Measurements from ENCODE around the gene SOD1.

Gene SOD1

GRCh38 chr21:31710586-31710985 lies 51.1 kb downstream of the SOD1 start:
- Histone ChIP-seq H3K27me3 (ENCODE audit: insufficient read depth, poor library complexity, severe bottlenecking) (no peaks in the 10 kb centered on the region), H3K9me3 (ENCODE audit: severe bottlenecking) (no peaks in the 10 kb centered on the region), H3K36me3 (ENCODE audit: low read depth) (peaks cover 4% of the 10 kb centered on the region; the same call in 1 of the 2 replicates), H3K4me1 (ENCODE audit: insufficient read depth, poor library complexity, severe bottlenecking) (peaks cover 19% of the 10 kb centered on the region), H3K27ac (ENCODE audit: poor library complexity, severe bottlenecking) (no peak overlapping the region), H3K4me3 (ENCODE audit: severe bottlenecking) (no peak overlapping the region)
- peak; percentile 18; the same call in 1 of the 3 replicates for ATAC-seq (ENCODE audit: low read depth)
- DNase-seq (ENCODE audit: low spot score): no peak
- no peak for TF ChIP-seq CTCF (IDR thresholded peaks at IDR 0.05; ENCODE audit: poor library complexity, severe bottlenecking)

GRCh38 chr21:31711326-31711725 lies 51.8 kb downstream of the SOD1 start:
- DNase-seq (ENCODE audit: low spot score) (no peak), ATAC-seq (ENCODE audit: low read depth) (no peak)
- Histone ChIP-seq H3K4me1 (ENCODE audit: insufficient read depth, poor library complexity, severe bottlenecking) (peaks cover 24% of the 10 kb centered on the region), H3K27me3 (ENCODE audit: insufficient read depth, poor library complexity, severe bottlenecking) (no peaks in the 10 kb centered on the region), H3K4me3 (ENCODE audit: severe bottlenecking) (no peak overlapping the region), H3K36me3 (ENCODE audit: low read depth) (no peaks in the 10 kb centered on the region), H3K9me3 (ENCODE audit: severe bottlenecking) (no peaks in the 10 kb centered on the region), H3K27ac (ENCODE audit: poor library complexity, severe bottlenecking) (no peak overlapping the region)
- TF ChIP-seq CTCF (IDR thresholded peaks at IDR 0.05; ENCODE audit: poor library complexity, severe bottlenecking): no peak

DNA sequence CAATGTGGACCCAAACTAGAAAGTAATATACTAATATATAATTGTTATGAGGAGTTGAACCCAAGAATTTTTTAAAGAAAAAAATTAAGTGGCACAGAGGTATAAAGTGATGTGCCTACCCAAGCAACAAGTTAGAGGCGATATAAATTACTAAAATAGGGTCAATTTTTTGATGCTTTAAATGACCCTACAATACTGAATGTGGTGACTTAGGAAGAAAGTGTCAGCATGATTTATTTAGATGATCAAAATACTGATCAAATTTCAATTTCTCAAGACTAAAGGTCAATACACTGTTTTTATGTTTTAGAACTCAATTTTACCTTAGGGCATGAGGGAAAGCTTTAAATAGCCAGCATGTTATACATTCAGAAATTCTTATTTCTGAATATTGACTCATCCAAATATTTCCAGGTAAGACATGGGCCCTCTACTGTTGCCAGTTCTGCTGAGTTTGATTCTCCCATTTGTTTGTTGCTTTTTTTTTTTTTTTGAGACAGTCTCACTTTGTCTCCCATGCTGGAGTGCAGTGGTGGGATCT lies 52.3 kb downstream of the SOD1 start:
- Histone ChIP-seq H3K27ac (ENCODE audit: poor library complexity, severe bottlenecking) (no peak overlapping the region), H3K4me1 (ENCODE audit: insufficient read depth, poor library complexity, severe bottlenecking) (peaks cover 24% of the 10 kb centered on the region)
- TF ChIP-seq CTCF (IDR thresholded peaks at IDR 0.05; ENCODE audit: poor library complexity, severe bottlenecking): no peak

GRCh38 chr21:31713115-31713514 lies 53.6 kb downstream of the SOD1 start:
- no peak overlapping the region for H3K27ac ChIP-seq (ENCODE audit: poor library complexity, severe bottlenecking)
- H3K4me3 ChIP-seq (ENCODE audit: severe bottlenecking): no peak overlapping the region
- H3K4me1 ChIP-seq (ENCODE audit: insufficient read depth, poor library complexity, severe bottlenecking): peaks cover 14% of the 10 kb centered on the region
- DNase-seq (ENCODE audit: low spot score): no peak
- no peak for TF ChIP-seq CTCF (IDR thresholded peaks at IDR 0.05; ENCODE audit: poor library complexity, severe bottlenecking)
- ATAC-seq (ENCODE audit: low read depth): no peak
- H3K36me3 ChIP-seq (ENCODE audit: low read depth): no peaks in the 10 kb centered on the region
- H3K9me3 ChIP-seq (ENCODE audit: severe bottlenecking): no peaks in the 10 kb centered on the region
- H3K27me3 ChIP-seq (ENCODE audit: insufficient read depth, poor library complexity, severe bottlenecking): no peaks in the 10 kb centered on the region

More for the DNA sequence above, 52.3 kb downstream of the SOD1 start:
- Histone ChIP-seq H3K36me3 (ENCODE audit: low read depth) (no peaks in the 10 kb centered on the region), H3K27me3 (ENCODE audit: insufficient read depth, poor library complexity, severe bottlenecking) (no peaks in the 10 kb centered on the region), H3K9me3 (ENCODE audit: severe bottlenecking) (no peaks in the 10 kb centered on the region), H3K4me3 (ENCODE audit: severe bottlenecking) (no peak overlapping the region)
- DNase-seq (ENCODE audit: low spot score): no peak
- ATAC-seq (ENCODE audit: low read depth): 0 out of 3 replicates have a peak, but pooled peaks have one; percentile 32

DNA sequence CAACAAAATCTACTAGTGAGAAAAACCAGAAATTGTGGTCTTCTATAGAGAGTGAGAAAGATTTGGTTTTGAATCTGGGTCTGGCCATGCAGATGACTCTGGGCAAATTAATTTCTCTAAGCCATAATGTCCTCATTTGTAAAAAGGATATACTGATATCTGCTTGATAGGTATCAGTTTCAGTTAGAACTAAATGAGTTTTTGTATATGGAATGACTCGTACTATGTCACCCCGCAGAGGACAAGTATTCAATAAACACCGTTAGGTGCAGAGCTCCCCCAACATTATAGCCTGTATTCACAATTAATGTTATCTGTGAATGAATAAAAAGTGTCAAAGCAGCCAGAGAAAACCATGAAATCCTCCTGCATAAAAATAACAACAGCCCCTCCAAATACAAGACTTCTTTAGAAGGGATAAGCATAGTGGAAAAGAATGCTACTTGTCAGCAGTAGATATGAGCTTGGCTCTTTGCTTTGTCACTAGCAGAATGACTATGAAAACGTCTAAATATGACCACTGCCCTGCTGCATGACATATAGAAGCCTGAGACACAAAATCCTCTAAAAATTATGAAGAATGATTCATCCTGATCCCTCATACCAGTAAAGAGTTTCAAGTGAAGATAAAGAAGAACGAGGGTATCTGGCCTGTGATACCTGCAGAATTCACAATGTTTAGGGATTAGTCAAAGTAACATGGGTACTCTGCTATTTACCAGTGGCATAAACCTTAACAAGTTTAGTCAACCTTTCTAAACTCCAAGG lies 54.7 kb downstream of the SOD1 start:
- H3K27ac ChIP-seq (ENCODE audit: poor library complexity, severe bottlenecking): no peak overlapping the region
- peaks cover 14% of the 10 kb centered on the region for H3K4me1 ChIP-seq (ENCODE audit: insufficient read depth, poor library complexity, severe bottlenecking)
- peak; percentile 35; the same call in 2 of the 3 replicates for ATAC-seq (ENCODE audit: low read depth)

More for the DNA sequence above, 54.7 kb downstream of the SOD1 start:
- Histone ChIP-seq H3K4me3 (ENCODE audit: severe bottlenecking) (no peak overlapping the region), H3K9me3 (ENCODE audit: severe bottlenecking) (no peaks in the 10 kb centered on the region), H3K36me3 (ENCODE audit: low read depth) (no peaks in the 10 kb centered on the region), H3K27me3 (ENCODE audit: insufficient read depth, poor library complexity, severe bottlenecking) (no peaks in the 10 kb centered on the region)
- no peak for TF ChIP-seq CTCF (IDR thresholded peaks at IDR 0.05; ENCODE audit: poor library complexity, severe bottlenecking)
- no peak for DNase-seq (ENCODE audit: low spot score)

Measured in RWPE2 (cell line).